ENCODE results near the gene NRXN3.
A peak's percentile ranks its signal among the peaks of the same experiment; 100 is the strongest.

NRXN3 gene

DNA sequence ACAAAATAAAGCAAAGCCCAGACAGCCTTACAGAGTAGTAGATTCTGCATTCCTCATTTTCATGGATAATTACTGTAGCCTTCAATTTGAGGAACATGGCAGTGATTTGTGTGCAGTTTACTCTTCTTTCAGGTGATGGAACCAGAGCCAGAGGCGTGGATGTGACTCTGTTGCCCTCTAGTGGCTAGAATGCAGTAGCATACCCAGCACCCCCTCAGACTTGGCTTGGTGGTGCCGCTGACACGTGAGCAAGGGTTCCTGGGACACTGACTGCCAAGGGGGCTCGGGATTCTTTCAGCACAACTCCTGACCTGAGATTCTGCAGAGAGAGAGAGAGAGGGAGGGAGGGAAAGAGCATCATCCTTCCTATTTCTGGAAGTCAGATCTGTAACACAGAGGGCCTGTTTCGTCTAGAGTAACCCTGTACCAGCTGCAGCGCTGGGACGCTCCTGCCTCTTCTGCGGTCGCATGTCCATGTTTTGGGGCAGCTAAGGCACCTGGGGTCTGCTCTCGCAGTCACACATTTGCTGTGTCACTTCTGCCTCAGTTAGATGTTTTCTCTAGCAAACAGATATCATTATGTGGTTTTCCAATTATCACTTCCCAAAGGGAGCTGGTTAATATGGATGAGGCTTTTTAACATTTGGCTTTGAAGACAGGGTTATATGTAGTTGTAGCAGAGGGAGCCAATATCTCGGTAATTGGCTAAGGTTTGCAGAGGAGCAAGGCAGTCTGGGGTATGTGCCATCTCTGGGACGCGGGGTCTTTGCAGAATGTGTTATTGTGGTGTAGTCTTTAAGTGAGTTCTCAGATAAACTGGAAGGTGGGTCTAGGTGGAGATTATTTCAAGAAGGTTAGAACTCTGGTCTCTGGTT lies 428.1 kb downstream of the NRXN3 start:
- peak; percentile 42 for DNase-seq

DNA sequence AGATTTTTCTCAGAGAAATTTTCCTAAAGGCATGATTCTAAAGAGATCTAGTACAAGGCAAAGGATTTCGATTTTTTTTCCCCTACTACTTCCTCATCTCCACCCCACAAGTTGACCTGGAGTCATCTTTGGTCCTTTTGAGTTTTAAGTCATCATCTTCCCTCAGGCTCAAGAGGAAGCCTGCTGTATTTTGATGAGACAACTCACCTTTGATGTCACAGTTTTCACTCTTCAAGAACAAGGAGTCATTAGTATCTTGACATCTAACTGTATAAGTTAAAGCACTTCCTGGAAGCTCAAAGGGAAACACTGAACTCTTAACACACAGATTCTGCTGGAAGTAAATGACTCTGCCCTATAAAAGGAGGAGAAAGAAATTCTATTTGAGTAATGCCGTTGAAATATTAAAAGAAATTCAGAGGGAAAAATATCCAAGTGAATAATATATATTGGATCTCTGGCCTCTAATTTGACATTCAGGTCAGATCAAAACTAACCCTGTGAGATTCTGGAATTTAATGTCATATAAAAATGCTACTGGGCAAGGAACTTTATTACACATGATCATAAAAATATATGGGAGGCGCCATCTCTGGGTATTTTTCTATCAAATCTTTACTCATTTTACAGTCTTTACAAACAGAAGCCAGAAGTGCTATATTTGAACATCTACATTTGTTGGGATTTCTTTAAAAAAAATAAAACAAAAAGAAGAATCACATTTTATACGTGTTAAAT lies 435.0 kb downstream of the NRXN3 start:
- DNase-seq, result no peak

DNA sequence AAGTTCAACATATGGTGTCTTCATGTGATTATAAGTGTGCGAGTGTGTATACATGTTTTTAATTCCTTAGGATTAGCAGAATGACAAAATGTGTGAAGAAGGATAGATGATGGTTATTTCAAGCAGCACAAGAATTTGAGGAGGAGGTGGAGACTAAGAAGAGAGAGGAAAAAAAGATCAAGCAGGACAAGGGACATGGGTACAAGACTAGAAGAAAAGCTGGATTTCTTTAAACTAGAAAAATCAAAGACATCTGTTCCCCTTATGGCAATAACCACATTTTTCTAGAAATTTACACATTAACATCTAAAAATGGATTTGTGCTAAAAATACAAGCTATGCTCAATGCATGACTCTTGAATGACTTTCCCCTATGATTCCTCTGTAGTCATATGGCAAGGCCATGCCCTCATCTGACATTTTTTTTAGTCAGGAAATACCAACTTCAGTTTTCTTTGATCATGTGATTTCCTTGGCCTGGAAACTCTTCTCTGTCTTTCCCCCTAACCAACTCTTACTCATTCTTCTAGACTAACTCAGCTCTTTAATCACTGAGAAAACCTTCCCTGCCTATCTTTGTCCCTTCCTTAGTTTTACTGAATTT lies 435.8 kb downstream of the NRXN3 start:
- no peak for DNase-seq

DNA sequence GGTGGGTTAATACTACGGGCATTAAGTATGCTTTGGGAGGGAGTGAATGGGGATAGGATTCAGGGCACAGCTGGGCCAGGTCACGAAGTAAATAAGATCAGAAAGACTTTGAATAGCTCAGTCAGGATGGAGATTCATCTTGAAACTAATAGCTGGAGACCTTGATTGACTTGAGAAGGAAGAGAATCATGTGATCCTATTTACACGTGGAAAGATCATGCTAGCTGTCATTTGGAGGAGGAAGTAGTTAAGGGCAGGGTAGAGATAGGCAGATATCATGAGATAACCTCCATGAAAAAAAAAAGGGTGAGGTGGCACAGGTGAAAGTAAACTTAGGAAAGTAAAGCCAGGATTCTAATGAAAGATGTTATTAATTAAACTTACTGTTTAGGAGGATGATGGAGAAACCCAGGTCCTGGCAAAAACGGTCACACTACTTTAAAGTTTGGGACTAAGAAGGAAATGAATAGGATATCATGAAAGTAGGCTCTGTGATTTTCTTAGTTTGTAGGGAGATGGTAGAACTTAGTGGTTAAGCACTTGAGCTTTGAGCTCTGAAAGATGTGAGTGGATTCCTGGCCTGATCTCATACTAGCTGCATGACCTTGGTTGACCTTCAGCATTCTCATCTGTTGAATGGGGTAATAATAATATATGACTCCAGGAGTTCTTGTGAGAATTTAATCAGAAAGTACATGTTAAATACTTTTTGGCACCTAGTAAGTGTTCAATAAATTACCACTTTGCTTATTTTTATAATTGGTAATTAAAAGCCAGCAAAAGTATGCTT lies 439.0 kb downstream of the NRXN3 start:
- DNase-seq, result no peak

DNA sequence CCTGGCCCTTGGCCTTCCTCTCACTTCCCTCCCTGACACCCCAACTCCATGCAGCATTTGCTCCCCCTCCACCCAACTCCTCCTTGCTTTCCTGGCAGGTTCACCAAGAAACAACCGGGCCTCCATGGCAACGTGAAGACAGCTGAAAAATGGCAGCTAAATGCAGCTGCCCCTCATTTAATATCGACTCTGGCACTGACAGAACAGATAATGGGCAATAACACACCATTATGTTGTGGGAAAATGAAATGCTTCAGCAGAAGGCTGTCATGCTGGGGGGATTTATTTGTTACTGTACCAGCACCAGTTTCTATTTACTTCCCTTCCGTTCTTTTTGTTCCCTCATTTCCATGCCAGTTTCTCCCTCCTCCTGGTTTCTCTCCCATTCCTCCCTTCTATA lies 440.8 kb downstream of the NRXN3 start:
- DNase-seq, result no peak

DNA sequence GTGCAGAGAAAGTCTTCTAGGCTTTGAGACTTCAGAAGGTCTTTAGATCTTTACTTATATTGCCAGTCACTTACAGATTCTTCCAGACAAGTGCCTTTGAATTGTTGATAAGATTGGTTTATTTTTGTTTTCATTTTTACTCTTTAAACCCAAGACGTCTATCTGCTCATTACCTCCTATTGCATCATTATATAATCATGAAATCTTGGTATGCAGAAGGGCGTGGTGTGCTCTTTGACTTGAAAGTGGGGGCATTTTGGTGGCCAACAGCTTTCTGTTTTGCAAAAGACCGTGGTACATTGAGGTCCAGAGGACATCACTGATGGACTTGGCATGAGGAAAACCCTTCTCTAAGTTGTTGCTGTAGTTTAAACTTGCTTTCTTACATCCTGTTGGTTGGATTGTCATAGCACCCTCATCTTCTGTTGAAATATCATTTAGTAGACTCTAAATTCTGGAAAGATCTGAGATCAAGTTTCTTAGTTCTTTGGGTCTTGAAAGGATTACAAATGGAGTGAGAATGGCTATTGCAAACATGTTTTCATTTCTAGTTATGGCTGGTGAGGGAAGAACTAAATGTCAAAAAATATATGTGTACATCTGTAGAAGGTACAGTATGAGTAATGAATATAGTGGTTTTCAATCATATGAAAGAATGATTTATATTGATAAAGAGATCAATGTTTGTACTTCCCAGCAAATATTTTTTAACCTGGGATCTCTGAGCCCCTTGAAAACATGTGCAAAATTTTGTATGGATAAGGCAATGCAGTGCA lies 441.8 kb downstream of the NRXN3 start:
- no peak for DNase-seq

DNA sequence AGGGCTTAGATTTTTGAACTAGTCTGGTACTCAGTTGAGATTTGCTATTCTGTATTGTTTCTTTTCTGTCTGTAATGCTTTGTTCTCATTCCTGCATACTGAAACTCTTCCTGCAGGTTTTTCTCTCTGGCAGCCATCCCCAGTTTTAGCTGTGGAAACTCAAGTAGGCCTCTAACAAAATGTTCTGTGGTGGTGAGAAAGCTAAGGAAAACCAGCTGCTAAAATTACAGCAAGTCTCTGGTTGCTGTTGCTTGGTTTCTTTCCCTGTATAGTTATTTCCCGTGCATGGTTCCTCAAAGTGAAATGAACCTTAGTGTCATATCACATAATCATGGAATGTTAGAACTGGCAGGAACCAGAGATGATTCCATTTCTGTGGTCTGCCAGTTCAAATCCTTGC lies 442.5 kb downstream of the NRXN3 start:
- DNase-seq, result no peak

DNA sequence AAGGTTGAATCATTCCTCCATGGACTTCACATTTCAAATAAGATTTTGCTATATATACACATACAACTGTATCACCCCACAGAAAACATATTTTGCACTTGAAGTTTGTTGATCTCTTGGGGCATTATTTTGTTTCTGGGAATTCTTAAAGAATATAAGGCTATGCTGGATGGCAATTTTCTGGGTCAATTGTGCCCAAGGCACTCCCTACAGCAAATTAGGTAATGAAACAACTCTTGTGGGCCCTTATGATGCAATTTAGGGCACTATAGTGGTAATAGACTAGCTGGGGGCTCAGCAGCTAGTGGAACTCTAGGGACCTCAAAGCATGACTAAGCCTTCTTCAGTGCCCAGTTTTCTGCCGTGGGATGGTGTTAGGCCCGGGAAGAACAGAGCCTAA lies 444.4 kb downstream of the NRXN3 start:
- DNase-seq, result no peak

DNA sequence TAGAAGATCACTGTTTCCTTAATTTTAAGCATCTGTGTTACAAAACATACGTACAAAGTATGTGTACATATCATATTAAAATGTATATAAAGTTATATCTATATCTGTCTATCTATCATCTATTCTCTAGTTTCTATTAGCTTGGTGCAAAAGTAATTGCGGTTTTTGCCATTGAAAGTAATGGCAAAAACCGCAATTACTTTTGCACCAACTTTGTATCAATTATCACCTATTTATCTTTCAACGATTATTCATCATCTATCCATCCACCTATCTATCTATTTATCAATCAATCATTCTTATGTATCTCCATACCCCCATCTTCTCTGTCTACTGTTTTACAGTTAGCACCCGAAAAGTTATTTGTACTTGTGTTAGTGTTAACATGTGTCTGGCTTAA lies 447.6 kb downstream of the NRXN3 start:
- no peak for DNase-seq

DNA sequence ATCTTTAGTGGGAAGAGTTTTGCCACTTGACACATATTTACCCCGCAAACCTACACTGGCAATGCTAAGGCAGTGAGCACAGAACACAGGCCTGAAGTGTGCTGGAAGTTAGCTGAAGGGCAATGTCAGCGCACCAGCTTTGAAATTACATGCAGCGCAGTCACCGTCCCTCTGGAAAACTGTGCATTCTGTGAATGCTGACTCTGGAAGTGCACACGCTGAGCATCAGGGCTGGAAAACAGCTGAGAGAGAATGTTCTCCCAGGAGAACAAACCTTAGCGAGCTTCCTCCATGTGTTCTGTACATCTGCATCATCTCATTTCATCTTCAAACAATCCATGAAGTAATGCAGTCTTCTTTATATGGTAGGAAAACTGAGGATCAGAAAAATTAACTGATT lies 448.2 kb downstream of the NRXN3 start:
- no peak for DNase-seq

DNA sequence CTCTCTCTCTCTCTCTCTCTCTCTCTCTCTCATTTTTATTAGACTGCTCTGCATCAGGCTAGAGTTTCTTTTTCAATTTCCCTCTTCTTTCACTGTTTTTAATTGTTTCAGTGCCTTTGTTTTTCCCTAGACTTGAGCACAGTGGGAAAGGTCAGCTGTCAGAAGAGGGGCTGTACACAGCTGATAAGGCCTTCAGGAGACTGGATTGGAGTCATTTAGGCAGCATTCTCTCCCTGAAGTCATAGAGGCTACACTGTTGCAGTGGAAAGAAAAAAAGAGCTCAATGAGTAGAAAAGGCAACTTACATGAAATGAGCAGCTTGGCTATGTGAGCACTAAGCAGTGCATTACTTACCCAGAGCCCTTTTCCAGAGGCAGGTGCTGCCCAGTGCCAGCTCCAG lies 456.9 kb downstream of the NRXN3 start:
- no peak for DNase-seq

DNA sequence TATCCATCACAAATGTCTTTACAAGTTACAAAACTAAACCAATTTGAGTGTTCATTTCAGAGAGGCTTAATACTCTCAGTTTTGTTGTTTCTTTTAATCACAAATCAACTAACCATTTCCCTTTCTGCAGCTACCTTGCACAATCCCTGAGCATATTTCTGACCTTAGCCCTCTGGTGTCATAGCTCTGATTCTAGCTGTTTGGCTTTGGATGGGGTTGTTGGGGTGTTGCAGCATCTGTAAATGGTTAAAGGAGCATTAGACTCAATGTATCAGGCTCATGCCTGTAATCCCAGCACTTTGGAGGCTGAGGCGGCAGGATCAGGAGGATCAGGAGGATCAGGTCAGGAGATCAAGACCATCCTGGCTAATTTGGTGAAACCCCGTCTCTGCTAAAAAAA lies 461.4 kb downstream of the NRXN3 start:
- no peak for DNase-seq

DNA sequence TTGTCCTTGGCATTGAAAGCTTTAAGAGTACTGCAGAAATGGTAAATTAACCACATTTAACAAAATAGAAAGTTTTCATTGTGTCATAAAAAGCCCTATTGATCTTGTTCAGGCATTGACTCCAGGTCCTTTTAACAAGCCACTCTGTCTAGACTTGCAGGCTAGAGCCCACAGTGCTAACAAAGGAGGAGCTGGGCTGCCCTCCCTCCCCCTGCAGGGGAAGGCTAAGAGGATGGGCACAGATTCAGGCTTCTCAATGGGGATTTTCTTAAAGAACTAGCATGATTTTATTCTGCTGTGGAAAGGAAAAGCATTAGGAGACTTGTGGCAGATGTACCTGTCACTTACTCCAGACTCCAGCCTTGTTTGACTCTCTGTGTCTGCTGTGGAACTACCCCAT lies 463.6 kb downstream of the NRXN3 start:
- no peak for DNase-seq

DNA sequence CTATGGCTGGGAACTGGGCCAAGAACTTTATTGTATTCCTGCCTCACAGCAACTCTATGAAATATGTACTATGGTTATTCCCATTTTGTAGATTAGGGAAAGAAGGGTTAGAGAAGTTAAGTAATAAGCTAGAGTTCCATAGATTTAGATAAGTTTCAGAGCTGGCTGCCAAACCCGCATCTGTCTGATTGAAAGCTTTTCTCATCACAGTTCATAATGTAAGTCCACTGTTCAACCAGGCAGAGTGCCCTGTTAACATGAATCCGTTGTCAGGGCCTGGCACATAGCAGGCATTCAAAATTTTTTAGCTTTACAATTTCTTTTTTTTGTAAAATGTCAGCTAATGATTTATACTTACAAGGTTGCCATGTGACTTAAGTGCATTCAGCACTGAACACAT lies 467.3 kb downstream of the NRXN3 start:
- DNase-seq, result no peak

DNA sequence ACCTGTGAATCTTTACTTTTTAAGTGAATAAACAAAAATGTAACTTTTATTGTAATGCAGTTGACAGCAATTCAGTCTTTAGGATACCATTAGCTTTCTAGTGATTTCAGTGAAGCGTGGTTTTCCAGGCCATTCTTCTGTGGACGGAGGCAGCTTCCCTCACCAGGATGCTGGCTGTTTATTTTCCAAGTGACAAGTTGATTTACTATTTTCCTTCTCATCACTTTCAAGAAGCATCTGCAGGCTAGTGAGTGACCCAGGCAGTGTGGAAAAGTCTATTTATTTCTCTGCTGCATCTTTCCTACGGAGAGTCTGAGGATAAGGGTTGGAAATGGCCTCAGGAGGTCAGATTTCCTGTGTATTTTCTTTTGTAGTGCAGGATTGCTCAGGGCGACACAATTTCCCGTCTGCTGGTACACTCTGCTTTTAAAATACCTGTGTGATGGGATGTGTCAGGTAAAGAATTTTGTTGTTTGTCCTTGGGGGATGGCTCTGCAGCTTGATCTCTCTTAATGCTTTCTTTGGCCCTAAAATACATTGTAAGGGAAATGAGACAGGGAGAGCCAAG lies 467.8 kb downstream of the NRXN3 start:
- no peak for DNase-seq

DNA sequence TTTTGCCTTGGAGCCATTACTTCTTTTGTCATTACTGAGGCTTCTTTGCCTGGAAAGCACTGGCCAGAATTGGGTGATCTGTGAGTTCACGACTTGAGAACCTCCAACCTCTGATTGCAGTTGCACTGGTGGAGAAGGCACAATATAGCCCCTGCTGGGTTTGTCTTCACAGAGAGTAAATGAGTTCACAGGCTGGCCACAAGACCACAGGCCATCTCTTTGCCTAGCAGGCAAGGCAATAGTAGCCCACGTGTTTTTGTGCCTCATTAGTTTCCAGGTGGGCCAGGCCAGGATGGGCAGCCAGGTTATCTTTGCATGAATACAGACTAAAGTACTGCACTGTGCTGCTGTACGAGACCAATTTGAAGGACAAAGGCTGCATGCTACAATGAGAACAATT lies 468.8 kb downstream of the NRXN3 start:
- DNase-seq, result no peak

DNA sequence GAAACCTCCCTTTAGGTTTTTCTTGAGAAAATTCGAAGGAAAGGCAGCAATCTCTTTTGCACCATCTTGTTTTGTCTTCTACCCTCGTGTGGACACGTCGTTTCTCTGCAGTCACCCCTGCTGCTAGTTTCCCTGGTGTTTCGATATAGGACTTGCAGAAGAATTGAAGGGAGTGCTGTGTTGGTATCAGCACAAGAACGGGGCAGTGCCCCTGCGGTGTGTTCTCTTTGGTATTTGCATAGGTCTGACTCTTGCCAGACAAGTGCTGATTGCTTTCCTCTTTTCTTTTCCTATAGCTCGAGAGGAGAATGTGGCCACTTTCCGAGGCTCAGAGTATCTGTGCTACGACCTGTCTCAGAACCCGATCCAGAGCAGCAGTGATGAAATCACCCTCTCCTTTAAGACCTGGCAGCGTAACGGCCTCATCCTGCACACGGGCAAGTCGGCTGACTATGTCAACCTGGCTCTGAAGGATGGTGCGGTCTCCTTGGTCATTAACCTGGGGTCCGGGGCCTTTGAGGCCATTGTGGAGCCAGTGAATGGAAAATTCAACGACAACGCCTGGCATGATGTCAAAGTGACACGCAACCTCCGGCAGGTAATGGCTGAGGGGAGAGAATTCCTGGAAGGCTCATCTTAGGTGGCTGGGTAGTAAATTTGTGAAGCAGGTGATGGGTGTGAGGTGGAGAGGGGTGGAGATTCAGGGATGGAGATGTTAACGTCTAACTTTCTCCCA lies 474.8 kb downstream of the NRXN3 start:
- DNase-seq, result no peak

DNA sequence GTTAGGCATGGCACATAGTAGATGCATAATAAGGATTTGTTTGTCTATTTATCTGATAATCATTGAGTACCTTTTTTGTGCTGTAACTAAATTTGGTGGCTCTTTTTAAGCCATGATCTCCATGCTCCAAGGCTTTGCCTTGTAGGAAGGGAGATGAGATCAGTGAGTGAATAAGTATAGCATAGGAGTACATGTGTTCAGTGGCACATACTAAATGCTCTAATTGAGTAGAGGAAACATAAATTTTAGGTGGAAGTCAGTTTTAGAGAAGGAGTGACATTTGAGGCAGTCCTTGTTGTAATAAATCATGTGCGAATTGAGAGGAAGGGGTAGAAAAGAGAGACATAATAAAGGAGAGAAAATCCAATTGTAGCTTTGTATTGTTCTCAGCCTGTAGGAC lies 482.6 kb downstream of the NRXN3 start:
- no peak for DNase-seq

DNA sequence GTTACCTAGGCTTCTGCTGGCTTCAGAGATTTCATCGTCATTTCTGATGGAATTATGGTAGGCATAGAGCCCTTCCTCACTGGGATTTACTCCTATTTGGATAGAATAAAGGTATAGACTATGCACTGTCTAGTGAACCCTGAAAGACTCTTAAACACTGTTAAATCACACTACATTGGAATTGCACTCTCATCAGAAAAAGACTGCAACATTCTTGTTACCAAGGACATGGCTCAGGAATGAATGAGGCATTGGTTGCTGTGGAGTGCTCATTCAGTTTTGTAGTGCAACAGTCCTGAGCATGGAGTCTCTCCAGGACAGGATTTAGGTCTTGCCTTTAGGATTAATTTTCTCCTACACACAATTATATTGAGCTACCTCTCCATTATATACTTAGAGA lies 483.0 kb downstream of the NRXN3 start:
- no peak for DNase-seq

DNA sequence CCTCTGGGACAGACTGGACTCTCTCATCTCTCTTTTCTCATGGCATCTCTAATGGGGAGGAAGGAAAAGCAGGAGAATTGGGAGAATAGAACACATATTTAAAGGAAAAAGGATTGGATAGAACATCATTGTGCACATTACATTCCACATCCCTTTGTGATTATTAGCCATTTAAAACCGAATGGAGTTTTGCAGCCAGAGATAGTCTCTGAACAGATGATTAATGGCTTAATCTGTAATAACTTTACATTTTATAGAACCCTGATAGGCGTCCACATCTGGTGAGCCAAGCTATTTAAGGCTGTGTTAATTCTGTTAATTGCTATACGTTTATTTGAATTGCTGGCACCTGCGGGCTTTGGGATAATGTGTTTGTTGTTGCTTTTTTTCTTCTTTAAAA lies 487.3 kb downstream of the NRXN3 start:
- no peak for DNase-seq

DNA sequence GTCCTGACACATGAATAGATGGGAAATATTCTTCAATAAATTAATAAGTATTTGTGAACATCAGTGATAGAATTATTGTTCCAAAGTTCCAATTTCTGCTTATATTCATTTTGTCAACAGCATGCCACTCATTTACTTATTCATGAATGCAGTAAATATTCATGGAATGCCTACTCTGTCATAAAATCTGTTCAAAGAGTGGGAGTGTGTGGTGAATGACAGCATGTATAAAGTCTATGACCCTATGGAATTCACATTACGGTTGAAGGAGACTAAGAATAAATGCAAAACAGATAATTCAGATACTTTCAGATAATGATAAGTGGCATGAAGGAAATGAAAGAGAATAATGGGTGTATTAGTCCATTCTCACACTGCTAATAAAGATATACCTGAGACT lies 494.7 kb downstream of the NRXN3 start:
- no peak for DNase-seq

All from stimulated activated CD4-positive, alpha-beta T cell treated with anti-CD3 and anti-CD28 coated beads, Interleukin-4, amount 100 ng/mL, for 24 hours (primary cell).